ENCODE measurements around the gene CDK5.
"Not testable (repeated sequence)": the region's sequence is repeated elsewhere in the genome, so short reads cannot be mapped to it uniquely, and the experiment has no call there.

GRCh38 chr7:151027728-151028130 lies 30.0 kb downstream of the CDK5 start:
- TF ChIP-seq POLR2AphosphoS5 (IDR thresholded peaks at IDR 0.05; ENCODE audit: borderline replicate concordance, low read depth, low read length); EZH2 (IDR thresholded peaks at IDR 0.05); FOXP2 (optimal IDR thresholded peaks at IDR 0.05; ENCODE audit: control extremely low read depth, extremely low read length, insufficient read depth): not testable (repeated sequence)

Measured in SK-N-MC (cell line).